HG02852 (cell line): ENCODE data around the gene PLN.

Experiments
- ATAC-seq: cut with Tn5 transposase; IDR thresholded peaks from one replicate; pipeline ENCODE4 v1.9.1; 2021; ENCODE audit warnings: mild to moderate bottlenecking, moderate library complexity; ENCODE audit not compliant: unreplicated experiment

The PLN gene

GRCh38 chr6:118536478-118536877 lies 11.6 kb upstream of the PLN start:
- ATAC-seq = no peak

DNA sequence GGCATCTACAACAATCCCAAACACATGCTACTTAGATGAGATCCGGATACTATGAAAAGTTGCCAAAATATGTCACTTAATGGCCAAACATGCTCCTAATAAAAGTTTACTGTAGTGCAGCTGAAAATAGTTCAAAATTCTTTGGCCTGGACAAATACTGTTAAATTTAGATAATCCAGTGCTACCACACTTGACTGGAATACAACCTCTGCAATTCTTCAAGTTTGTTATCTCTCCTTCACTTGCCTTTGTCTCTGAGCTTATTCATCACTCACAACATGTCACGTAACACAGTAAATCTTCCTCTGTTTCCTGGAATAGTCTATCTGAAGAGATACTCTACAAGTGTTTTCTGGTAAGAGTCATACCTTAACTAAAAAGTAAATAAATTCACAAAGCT lies 10.5 kb upstream of the PLN start:
- ATAC-seq = no peak

GRCh38 chr6:118542184-118542952 lies 5.7 kb upstream of the PLN start:
- no peak for ATAC-seq

DNA sequence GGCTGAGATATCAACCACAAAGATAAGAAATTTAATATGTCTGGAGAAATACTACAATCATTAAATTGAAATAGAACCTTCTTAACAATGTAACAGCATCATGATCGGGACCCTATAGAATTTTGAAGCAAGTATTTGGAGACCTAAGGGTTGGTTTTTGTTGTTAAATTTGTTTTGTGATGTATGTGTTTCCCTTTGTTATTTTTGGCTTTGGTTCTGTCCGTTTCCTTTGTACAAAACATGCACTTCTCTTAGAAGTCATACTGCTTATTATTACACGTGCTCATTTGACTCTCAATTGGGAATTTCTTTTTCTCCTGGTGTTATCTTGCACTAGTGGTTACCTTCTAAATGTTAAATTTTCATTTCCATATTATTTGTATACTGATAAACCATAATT lies 4.0 kb upstream of the PLN start:
- ATAC-seq = no peak

GRCh38 chr6:118546164-118546879 lies 1.8 kb upstream of the PLN start:
- ATAC-seq = no peak

GRCh38 chr6:118546880-118547218 lies 1.2 kb upstream of the PLN start:
- ATAC-seq = no peak

GRCh38 chr6:118548613-118549012 lies 517 bp downstream of the PLN start:
- ATAC-seq = no peak

DNA sequence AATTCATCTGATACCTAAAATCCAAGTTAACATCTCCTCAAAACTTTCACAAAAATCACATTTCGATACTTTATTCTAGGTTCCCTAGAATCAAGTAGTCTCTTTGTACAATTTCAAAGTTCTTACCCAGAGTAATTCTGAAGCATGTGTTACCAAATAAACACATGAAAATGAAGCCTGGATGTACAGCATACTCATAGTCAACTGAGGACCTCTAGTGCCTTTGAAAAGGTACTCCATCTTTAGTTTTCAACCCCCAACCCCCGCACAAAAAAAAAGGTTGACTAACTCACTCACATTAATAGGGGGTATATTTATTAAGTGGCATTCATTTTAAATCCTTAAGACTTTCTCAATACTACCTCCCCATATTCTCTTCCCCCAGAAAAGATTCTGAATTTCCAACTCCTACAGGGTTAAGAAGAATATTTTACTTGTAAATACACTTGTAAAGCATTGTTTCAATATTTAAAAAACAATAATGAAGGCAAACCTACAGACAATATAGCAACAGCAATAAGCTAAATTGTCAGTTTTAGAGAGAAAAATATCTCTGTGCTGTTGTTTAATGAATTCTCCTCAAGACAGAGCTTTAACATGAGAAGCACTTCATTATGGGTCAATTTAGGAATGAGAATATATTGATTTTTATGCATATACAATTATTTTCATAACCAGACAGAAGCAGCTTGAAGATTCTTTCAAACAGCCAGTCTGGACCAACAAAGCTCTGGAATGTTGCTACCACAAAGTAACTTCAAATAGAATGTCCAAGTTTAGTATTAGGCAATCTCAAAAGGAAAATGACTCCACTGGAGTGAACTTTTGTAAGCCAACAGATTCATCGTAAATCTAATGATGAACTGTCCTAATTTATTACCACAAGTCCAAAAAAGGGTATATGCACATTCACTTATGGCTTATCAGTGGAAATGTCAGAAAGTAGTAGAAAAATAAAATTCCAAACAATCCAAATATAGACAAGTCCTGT lies 3.3 kb downstream of the PLN start:
- ATAC-seq = peak; percentile 93

GRCh38 chr6:118553132-118553531 lies 5.0 kb downstream of the PLN start:
- ATAC-seq = no peak

- ATAC-seq = no peak
These were observed 6.6 kb downstream of the PLN start for GRCh38 chr6:118554698-118555097.

DNA sequence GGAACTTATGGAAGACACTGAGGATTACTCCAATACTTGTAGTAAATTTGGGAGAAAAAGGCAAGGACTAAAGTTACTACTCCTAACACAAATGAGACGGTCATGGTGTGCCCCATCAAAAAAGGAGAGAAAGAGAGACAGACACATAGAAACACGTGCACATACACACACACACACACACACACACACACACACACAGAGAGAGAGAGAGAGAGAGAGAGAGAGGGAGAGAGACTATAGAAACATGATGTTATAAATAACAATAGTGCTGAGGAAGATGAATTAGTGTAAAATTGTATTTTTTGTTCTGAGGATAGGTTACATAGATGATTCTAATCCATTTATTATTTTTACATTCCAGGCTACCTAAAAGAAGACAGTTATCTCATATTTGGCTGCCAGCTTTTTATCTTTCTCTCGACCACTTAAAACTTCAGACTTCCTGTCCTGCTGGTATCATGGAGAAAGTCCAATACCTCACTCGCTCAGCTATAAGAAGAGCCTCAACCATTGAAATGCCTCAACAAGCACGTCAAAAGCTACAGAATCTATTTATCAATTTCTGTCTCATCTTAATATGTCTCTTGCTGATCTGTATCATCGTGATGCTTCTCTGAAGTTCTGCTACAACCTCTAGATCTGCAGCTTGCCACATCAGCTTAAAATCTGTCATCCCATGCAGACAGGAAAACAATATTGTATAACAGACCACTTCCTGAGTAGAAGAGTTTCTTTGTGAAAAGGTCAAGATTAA lies 10.5 kb downstream of the PLN start:
- ATAC-seq = no peak

GRCh38 chr6:118559659-118560058 lies 11.6 kb downstream of the PLN start:
- ATAC-seq = no peak

- no peak for ATAC-seq
These were observed 14.2 kb downstream of the PLN start for GRCh38 chr6:118562248-118562647.

GRCh38 chr6:118562959-118563358 lies 14.9 kb downstream of the PLN start:
- no peak for ATAC-seq

DNA sequence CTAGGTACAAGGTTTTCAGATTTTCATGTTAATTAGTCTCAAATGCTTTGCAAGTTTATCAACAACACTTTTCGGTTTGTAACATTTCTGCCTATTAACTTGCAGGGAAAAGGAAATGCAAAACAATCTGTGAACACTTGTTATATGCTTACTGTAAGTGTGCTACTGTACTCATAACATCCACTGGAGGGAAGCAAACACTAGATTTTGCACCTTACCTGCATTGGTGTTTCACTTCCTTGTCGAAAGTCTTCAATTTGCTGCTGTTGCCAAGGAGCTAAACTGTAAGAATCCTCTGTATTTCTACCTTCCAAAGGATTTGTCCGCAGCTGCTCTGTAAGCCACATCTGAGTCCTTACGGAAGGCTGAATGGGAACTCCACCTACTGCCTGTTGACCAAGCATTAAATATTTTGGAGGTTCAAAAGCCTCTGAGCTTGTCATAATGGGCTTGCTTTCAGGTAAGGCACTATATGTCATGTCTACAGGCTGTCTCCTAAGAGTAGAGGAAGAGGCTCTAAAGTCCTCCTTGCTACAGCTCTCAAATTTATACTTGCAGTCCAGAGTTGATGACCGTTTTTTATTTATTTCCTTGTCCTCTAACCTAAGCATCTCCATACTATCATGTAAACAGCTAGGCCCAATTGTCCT lies 17.3 kb downstream of the PLN start:
- ATAC-seq = peak; percentile 99

DNA sequence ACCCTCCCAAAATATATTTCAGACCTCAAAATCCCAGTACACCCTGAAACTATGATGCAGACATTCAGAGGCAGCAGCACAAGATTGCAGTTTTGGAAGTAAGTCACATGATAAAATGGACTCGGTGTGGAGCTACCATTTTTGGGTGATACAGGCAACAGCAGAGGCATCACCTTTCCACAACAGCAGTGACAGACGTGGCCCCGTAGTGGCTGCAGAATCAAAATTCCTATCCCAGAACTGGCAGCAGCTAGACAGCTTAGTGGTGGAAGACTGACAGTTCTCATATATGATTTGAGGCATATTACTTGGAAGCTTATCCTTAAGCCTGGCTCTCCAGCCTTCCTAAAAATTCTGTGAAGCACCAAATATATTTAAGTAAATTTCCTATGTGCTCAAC lies 19.9 kb downstream of the PLN start:
- ATAC-seq = no peak

GRCh38 chr6:118569498-118569897 lies 21.4 kb downstream of the PLN start:
- no peak for ATAC-seq

DNA sequence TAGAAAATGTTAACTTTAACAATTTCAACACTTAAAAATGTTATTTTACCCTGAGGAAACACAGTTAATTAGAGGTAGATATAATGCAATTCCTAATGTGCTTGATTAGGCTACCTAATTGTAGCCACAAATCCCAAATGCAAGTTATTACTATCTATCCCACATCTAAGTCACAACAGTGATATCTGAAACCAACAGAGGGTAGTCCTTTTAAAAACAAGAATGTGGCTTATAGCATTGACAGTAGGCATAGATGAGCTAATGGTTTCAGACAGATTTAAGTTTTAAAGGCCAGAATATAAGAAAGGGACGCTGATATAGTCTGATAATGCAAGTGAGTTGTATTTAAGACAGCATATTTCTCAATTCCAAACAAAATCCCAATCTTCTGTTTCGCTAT lies 23.0 kb downstream of the PLN start:
- no peak for ATAC-seq

- no peak for ATAC-seq
These were observed 26.2 kb downstream of the PLN start for GRCh38 chr6:118574051-118574865.
